H1 (cell line): ENCODE results near the gene FAM171A1. TPM values are rescaled to one million over a fixed set of nuclear protein-coding genes. Genes with fewer than 3 reads are reported as not detected.

ENCODE experiments used
- CTCF ChIA-PET: fragments of 300-600 bp; sonication (Branson Sonifier 250); formaldehyde crosslinking; loops from one replicate; lab custom pipeline; 2021; ENCODE audit not compliant: partially characterized antibody; lab: Charles Lee
- POLR2A ChIA-PET: fragments of 300-600 bp; sonication (Branson Sonifier 250); formaldehyde crosslinking; loops from one replicate; lab custom pipeline; 2021; ENCODE audit warnings: inconsistent platforms; ENCODE audit not compliant: partially characterized antibody; lab: Charles Lee
- DNase-seq, 2 experiments: peaks; one replicate each; pipeline versions ENCODE4 v3.0.0 to v3.0.0-alpha.2; 2010 to 2022; ENCODE audit warnings: low spot score in 2 of 2, low read depth in 1 of 2, mixed read lengths in 1 of 2
- FAIRE-seq: peaks from 2 replicates; lab custom pipeline; 2011; peaks lifted over from hg19 to GRCh38; lab: Jason Lieb, UNC
- H2AFZ ChIP-seq: 2 replicates; pipeline ENCODE4 v1.8.1; 2012; ENCODE audit warnings: low read length, inconsistent platforms
- H2AK5ac ChIP-seq: 2 replicates; pipeline ENCODE4 v1.6.1; 2013; ENCODE audit warnings: low read depth, low read length
- H2BK120ac ChIP-seq: replicated peaks from 2 replicates; pipeline ENCODE3; 2013; ENCODE audit warnings: low read depth, low read length, inconsistent platforms
- H2BK12ac ChIP-seq: 2 replicates; pipeline ENCODE4 v1.6.1; 2013; ENCODE audit warnings: low read depth, low read length
- H2BK15ac ChIP-seq: 2 replicates; pipeline ENCODE4 v1.6.1; 2013; ENCODE audit warnings: low read length
- H2BK20ac ChIP-seq: 2 replicates; pipeline ENCODE4 v1.6.1; 2013; ENCODE audit warnings: low read length
- H2BK5ac ChIP-seq: 2 replicates; pipeline ENCODE4 v1.6.1; 2013; ENCODE audit warnings: low read depth, low read length
- H3K14ac ChIP-seq: 2 replicates; pipeline ENCODE4 v1.6.1; 2013; ENCODE audit warnings: inconsistent platforms; ENCODE audit not compliant: insufficient read length
- H3K18ac ChIP-seq: 2 replicates; pipeline ENCODE4 v1.6.1; 2013; ENCODE audit warnings: low read length; ENCODE audit errors: extremely low read depth
- H3K23ac ChIP-seq: 2 replicates; pipeline ENCODE4 v1.6.1; 2013; ENCODE audit warnings: inconsistent platforms; ENCODE audit not compliant: insufficient read length
- H3K23me2 ChIP-seq: 2 replicates; pipeline ENCODE4 v1.6.1; 2013; ENCODE audit warnings: low read depth, low read length
- H3K27ac ChIP-seq: 2 replicates; pipeline ENCODE4 v1.6.1; 2011; ENCODE audit warnings: low read depth, low read length, inconsistent platforms
- H3K27me3 ChIP-seq, 4 experiments: replicated peaks in 1 of 4; 1 replicate in 1 of 4; 2 replicates in 3 of 4; pipeline versions ENCODE4 v1.6.1 to v1.8.1; 2011 to 2013; ENCODE audit warnings: low read length in 3 of 4, mild to moderate bottlenecking in 3 of 4, inconsistent platforms in 2 of 4, mixed read lengths in 2 of 4, moderate library complexity in 1 of 4; ENCODE audit not compliant: control insufficient read depth in 3 of 4, insufficient read depth in 3 of 4; ENCODE audit errors: extremely low read depth in 1 of 4
- H3K36me3 ChIP-seq, 4 experiments: 2 replicates each; pipeline versions ENCODE4 v1.6.1 to v1.8.1; 2011 to 2013; ENCODE audit warnings: mild to moderate bottlenecking in 4 of 4, low read length in 3 of 4, moderate library complexity in 2 of 4, control low read depth in 1 of 4, inconsistent platforms in 1 of 4; ENCODE audit not compliant: insufficient read depth in 4 of 4, control insufficient read depth in 2 of 4
- H3K4ac ChIP-seq: replicated peaks from 2 replicates; pipeline ENCODE3; 2013; ENCODE audit warnings: low read length, low read depth, mixed read lengths, inconsistent platforms; ENCODE audit not compliant: insufficient read length
- H3K4me1 ChIP-seq, 4 experiments: replicated peaks in 1 of 4; 1 replicate in 1 of 4; 2 replicates in 3 of 4; pipeline versions ENCODE4 v1.6.1 to v1.8.1; 2011 to 2013; ENCODE audit warnings: low read length in 3 of 4, inconsistent platforms in 2 of 4, mixed read lengths in 1 of 4; ENCODE audit not compliant: insufficient read depth in 4 of 4, control insufficient read depth in 3 of 4
- H3K4me2 ChIP-seq, 2 experiments: 2 replicates each; pipeline versions ENCODE4 v1.6.1 to v1.8.1; 2011 to 2013; ENCODE audit warnings: low read depth in 2 of 2, low read length in 2 of 2, control low read depth in 1 of 2, inconsistent platforms in 1 of 2, mild to moderate bottlenecking in 1 of 2; ENCODE audit not compliant: insufficient read depth in 1 of 2
- H3K4me3 ChIP-seq, 4 experiments: fragments of 200-600, 300-600 bp in 1 of 4; sonication (generic), shearing (Covaris generic), sonication (Bioruptor Twin) in 1 of 4; 2 replicates each; pipeline versions ENCODE4 v1.5.1 to v1.8.1; 2011 to 2016; ENCODE audit warnings: low read length in 4 of 4, low read depth in 3 of 4, control low read depth in 2 of 4, inconsistent platforms in 2 of 4, mild to moderate bottlenecking in 2 of 4, mixed read lengths in 1 of 4, moderate library complexity in 1 of 4; ENCODE audit not compliant: insufficient read depth in 2 of 4; ENCODE audit errors: extremely low read depth in 1 of 4
- H3K56ac ChIP-seq: replicated peaks from 2 replicates; pipeline ENCODE3; 2013; ENCODE audit warnings: low read depth, mild to moderate bottlenecking, mixed read lengths, low read length, inconsistent platforms; ENCODE audit not compliant: insufficient read length
- H3K79me1 ChIP-seq: 2 replicates; pipeline ENCODE4 v1.6.1; 2013; ENCODE audit warnings: low read depth, low read length, control low read depth
- H3K79me2 ChIP-seq, 2 experiments: 2 replicates each; pipeline versions ENCODE4 v1.6.1 to v1.8.1; 2012 to 2013; ENCODE audit warnings: low read length in 2 of 2, mild to moderate bottlenecking in 2 of 2, inconsistent platforms in 1 of 2; ENCODE audit not compliant: insufficient read depth in 2 of 2, control insufficient read depth in 1 of 2
- H3K9ac ChIP-seq, 4 experiments: replicated peaks in 1 of 4; 1 replicate in 1 of 4; 2 replicates in 3 of 4; pipeline versions ENCODE4 v1.6.1 to v1.8.1; 2011 to 2013; ENCODE audit warnings: low read depth in 3 of 4, low read length in 3 of 4, control low read depth in 2 of 4, mild to moderate bottlenecking in 2 of 4, moderate library complexity in 2 of 4, inconsistent platforms in 1 of 4; ENCODE audit errors: extremely low read depth in 1 of 4
- H3K9me3 ChIP-seq, 2 experiments: 2 replicates each; pipeline versions ENCODE4 v1.6.1 to v1.8.1; 2012 to 2013; ENCODE audit warnings: mild to moderate bottlenecking in 2 of 2, moderate library complexity in 2 of 2, control low read depth in 1 of 2, inconsistent platforms in 1 of 2, low read depth in 1 of 2, low read length in 1 of 2, mixed read lengths in 1 of 2; ENCODE audit not compliant: insufficient read depth in 2 of 2
- H4K20me1 ChIP-seq, 2 experiments: replicated peaks in 1 of 2; 2 replicates each; pipeline versions ENCODE3 to v1.8.1; 2011 to 2013; ENCODE audit warnings: inconsistent platforms in 2 of 2, low read length in 2 of 2, mild to moderate bottlenecking in 1 of 2; ENCODE audit not compliant: insufficient read depth in 2 of 2, control insufficient read depth in 1 of 2
- H4K5ac ChIP-seq: 2 replicates; pipeline ENCODE4 v1.6.1; 2013; ENCODE audit warnings: low read length, low read depth, mixed read lengths, inconsistent platforms; ENCODE audit not compliant: insufficient read length
- H4K8ac ChIP-seq: 2 replicates; pipeline ENCODE4 v1.8.0; 2013; ENCODE audit warnings: mild to moderate bottlenecking, moderate library complexity, low read length, inconsistent platforms; ENCODE audit not compliant: insufficient read depth; ENCODE audit errors: extremely low read depth
- H4K91ac ChIP-seq: replicated peaks from 2 replicates; pipeline ENCODE3; 2013; ENCODE audit warnings: low read length, mixed read lengths, inconsistent platforms; ENCODE audit not compliant: insufficient read length
- BACH1 ChIP-seq: IDR thresholded peaks from 2 replicates; pipeline ENCODE4 v1.6.1; 2012; ENCODE audit warnings: low read length, improper control_type of control experiment
- BRCA1 ChIP-seq: IDR thresholded peaks from 2 replicates; pipeline ENCODE4 v1.6.1; 2012; ENCODE audit warnings: low read depth, low read length, improper control_type of control experiment
- CBX8 ChIP-seq: fragments of 300-800, 300-1000 bp; sonication (generic); IDR thresholded peaks from 2 replicates; pipeline ENCODE4 v1.7.1; 2016; ENCODE audit warnings: low read depth, low read length, borderline replicate concordance
- HDAC2 ChIP-seq, 2 experiments: fragments of 300-600 bp in 1 of 2; sonication (generic) in 1 of 2; IDR thresholded peaks; 2 replicates each; pipeline ENCODE4 v1.6.1; 2011 to 2012; ENCODE audit warnings: low read depth in 2 of 2, low read length in 2 of 2, mild to moderate bottlenecking in 2 of 2, moderate library complexity in 2 of 2, borderline replicate concordance in 1 of 2, inconsistent platforms in 1 of 2
- JUND ChIP-seq: IDR thresholded peaks from 2 replicates; pipeline ENCODE4 v1.6.1; 2011; ENCODE audit warnings: mild to moderate bottlenecking, improper control_type of control experiment, low read length
- MAFK ChIP-seq: IDR thresholded peaks from 2 replicates; pipeline ENCODE4 v1.6.1; 2012; ENCODE audit warnings: low read depth, mild to moderate bottlenecking, improper control_type of control experiment, low read length
- NANOG ChIP-seq: IDR thresholded peaks from 2 replicates; pipeline ENCODE4 v1.6.1; 2011; ENCODE audit warnings: low read length, low read depth, mild to moderate bottlenecking, inconsistent platforms; ENCODE audit not compliant: insufficient read depth, poor library complexity, severe bottlenecking
- POU5F1 ChIP-seq: IDR thresholded peaks from 2 replicates; pipeline ENCODE4 v1.6.1; 2011; ENCODE audit warnings: low read depth, mild to moderate bottlenecking, low read length, moderate library complexity
- RAD21 ChIP-seq, 2 experiments: IDR thresholded peaks in 1 of 2; conservative IDR thresholded peaks in 1 of 2; 2 replicates each; pipeline ENCODE4 v1.6.1; 2011; ENCODE audit warnings: low read depth in 2 of 2, low read length in 2 of 2, improper control_type of control experiment in 1 of 2, inconsistent platforms in 1 of 2, mild to moderate bottlenecking in 1 of 2, moderate library complexity in 1 of 2
- RXRA ChIP-seq: IDR thresholded peaks from 2 replicates; pipeline ENCODE4 v1.6.1; 2011; ENCODE audit warnings: low read depth, mild to moderate bottlenecking, low read length, moderate library complexity; ENCODE audit not compliant: insufficient read depth
- SAP30 ChIP-seq: fragments of 300-600 bp; sonication (generic); IDR thresholded peaks from 2 replicates; pipeline ENCODE4 v1.7.1; 2012; ENCODE audit warnings: low read length, moderate library complexity, mild to moderate bottlenecking, inconsistent platforms; ENCODE audit not compliant: insufficient read depth, insufficient replicate concordance
- SP1 ChIP-seq: IDR thresholded peaks from 2 replicates; pipeline ENCODE4 v1.6.1; 2011; ENCODE audit warnings: low read depth, low read length
- SP4 ChIP-seq: IDR thresholded peaks from 2 replicates; pipeline ENCODE4 v1.6.1; 2012; ENCODE audit warnings: low read length, inconsistent platforms
- SRF ChIP-seq: IDR thresholded peaks from 2 replicates; pipeline ENCODE4 v1.6.1; 2011; ENCODE audit warnings: mild to moderate bottlenecking, low read depth, low read length, moderate library complexity
- TEAD4 ChIP-seq: IDR thresholded peaks from 2 replicates; pipeline ENCODE4 v1.6.1; 2012; ENCODE audit warnings: low read depth, low read length, inconsistent platforms, mixed read lengths
- WGBS, 2 experiments: shearing (Covaris generic) in 1 of 2; methylation state at CpG; one replicate each; pipeline versions ENCODE4 v1.1.6 to v1.1.7; 2013 to 2015; ENCODE audit warnings: low lambda C conversion rate in 2 of 2, mixed read lengths in 2 of 2, inconsistent platforms in 1 of 2, low coverage in 1 of 2, missing lambda C conversion rate in 1 of 2; ENCODE audit not compliant: insufficient replicate concordance in 2 of 2, insufficient coverage in 1 of 2, insufficient read length in 1 of 2; ENCODE audit errors: extremely low coverage in 1 of 2, missing lambda C conversion rate in 1 of 2; 5-methylcytosine and 5-hydroxymethylcytosine counted together
- polyA plus RNA-seq, 7 experiments: library from polyadenylated mRNA; depleted of rRNA in 3 of 7; stranded (reverse) in 5 of 7; unstranded in 2 of 7; fragments of >200 nt in 5 of 7; fragments of 200-250 nt in 2 of 7; gene quantifications; 1 replicate in 5 of 7; 2 replicates in 1 of 7; 4 replicates in 1 of 7; pipeline versions ENCODE4 v1.2.1 to v1.2.3, GENCODE V29; 2011 to 2013; ENCODE audit warnings: missing spikeins in 2 of 7, mixed read lengths in 2 of 7
- total RNA-seq: library from RNA; stranded (reverse); fragmentation: NEBNext Ultra II Directional; extraction: Animal tissue kit (Norgen Biotek cat#: 25700); gene quantifications from 2 replicates; pipeline ENCODE4 v1.2.1, GENCODE V29; 2021

Gene FAM171A1
- total and polyA plus RNA-seq, 2 of the 8 experiments (the other 6 are each of a cell fraction or from before 2014, with no cell fraction given): 26.6 to 42.1 TPM

- H2AK5ac ChIP-seq: no peak overlapping the region
- no peaks in the 10 kb centered on the region for H3K79me1 ChIP-seq
- H3K27ac ChIP-seq: no peak overlapping the region
- no peak overlapping the region for H2BK15ac ChIP-seq
- H3K27me3 ChIP-seq: no peaks in the 10 kb centered on the region
- no peak overlapping the region for H4K5ac ChIP-seq
- no peak overlapping the region for H3K4me2 ChIP-seq
- no peak overlapping the region for H2BK120ac ChIP-seq
- H3K18ac ChIP-seq: no peak overlapping the region
- peaks cover 0 to 13% (median 3%) of the 10 kb centered on the region in 4 experiments; a peak in 6 of 8 replicates for H3K36me3 ChIP-seq
- H2BK20ac ChIP-seq: no peak overlapping the region
- H2AFZ ChIP-seq: no peak overlapping the region
- no peak overlapping the region for H4K91ac ChIP-seq
- 94% methylated on average over 4 of the region's 4 CpGs; no CpG with 5 or more reads in 1 of the 2 experiments for WGBS, 2 experiments
- no peak overlapping the region for H3K9ac ChIP-seq
- POLR2A ChIA-PET: no interaction called here
- CTCF ChIA-PET: interaction anchor here (0.6 to 1.4 kb wide), 2 partner anchors 10 to 106 kb away, joined by 3 read pairs; no protein-coding TSS in a partner anchor
- H3K79me2 ChIP-seq: no peaks in the 10 kb centered on the region
- H3K4ac ChIP-seq: no peak overlapping the region
- H4K20me1 ChIP-seq: no peaks in the 10 kb centered on the region
- no peaks in the 10 kb centered on the region for H3K4me1 ChIP-seq
- no peak overlapping the region for H3K23ac ChIP-seq
- no peaks in the 10 kb centered on the region for H3K9me3 ChIP-seq
- H3K14ac ChIP-seq: no peak overlapping the region
- H3K23me2 ChIP-seq: no peaks in the 10 kb centered on the region
- H3K4me3 ChIP-seq: no peak overlapping the region
- no peak overlapping the region for H2BK5ac ChIP-seq
- FAIRE-seq (no peak), DNase-seq (no peak)
- H4K8ac ChIP-seq: no peak overlapping the region
- no peak overlapping the region for H2BK12ac ChIP-seq
- no peak overlapping the region for H3K56ac ChIP-seq
- TF ChIP-seq TEAD4 (no peak), SAP30 (no peak), RXRA (no peak), SP1 (no peak), RAD21 (IDR thresholded peaks at IDR 0.05 in 1 of 2, conservative IDR thresholded peaks at IDR 0.05 in 1 of 2; ENCODE audit: low read depth in 2 of 2, low read length in 2 of 2) (no peak), CBX8 (no peak), SRF (no peak), NANOG (no peak), HDAC2 (IDR thresholded peaks at IDR 0.05; ENCODE audit: borderline replicate concordance in 1 of 2, low read depth in 2 of 2, low read length in 2 of 2) (no peak), BRCA1 (no peak), SP4 (no peak), BACH1 (no peak), POU5F1 (no peak), JUND (no peak), MAFK (no peak)
Measured at GRCh38 chr10:15279236-15279635, 91.9 kb downstream of the FAM171A1 start.
